ENCODE data around the gene SORT1.

DNA sequence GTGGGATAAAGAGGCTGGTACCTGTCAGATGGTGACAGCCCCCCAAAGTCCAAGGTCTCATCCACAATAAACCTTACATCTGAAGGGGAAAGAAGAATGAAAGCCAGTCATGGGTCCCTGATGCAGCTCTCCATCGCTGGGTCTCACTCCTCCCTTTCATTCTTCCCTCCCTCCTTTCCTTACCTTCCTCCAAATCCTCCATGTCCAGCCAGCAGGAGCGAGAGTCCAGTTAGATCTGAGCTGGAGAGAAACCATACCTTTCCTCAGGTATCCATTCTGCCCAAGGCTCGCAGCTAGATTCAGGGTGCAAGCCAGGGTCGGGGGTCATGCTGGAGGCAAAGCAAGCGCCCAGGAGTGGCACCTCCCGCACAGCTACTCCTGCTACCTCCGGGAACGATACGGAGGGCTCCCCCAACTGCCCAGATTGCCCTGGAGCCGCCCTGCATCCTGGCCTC is 115.2 kb downstream of the SORT1 start:
- TF ChIP-seq, protein P1, sequence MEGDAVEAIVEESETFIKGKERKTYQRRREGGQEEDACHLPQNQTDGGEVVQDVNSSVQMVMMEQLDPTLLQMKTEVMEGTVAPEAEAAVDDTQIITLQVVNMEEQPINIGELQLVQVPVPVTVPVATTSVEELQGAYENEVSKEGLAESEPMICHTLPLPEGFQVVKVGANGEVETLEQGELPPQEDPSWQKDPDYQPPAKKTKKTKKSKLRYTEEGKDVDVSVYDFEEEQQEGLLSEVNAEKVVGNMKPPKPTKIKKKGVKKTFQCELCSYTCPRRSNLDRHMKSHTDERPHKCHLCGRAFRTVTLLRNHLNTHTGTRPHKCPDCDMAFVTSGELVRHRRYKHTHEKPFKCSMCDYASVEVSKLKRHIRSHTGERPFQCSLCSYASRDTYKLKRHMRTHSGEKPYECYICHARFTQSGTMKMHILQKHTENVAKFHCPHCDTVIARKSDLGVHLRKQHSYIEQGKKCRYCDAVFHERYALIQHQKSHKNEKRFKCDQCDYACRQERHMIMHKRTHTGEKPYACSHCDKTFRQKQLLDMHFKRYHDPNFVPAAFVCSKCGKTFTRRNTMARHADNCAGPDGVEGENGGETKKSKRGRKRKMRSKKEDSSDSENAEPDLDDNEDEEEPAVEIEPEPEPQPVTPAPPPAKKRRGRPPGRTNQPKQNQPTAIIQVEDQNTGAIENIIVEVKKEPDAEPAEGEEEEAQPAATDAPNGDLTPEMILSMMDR (IDR thresholded peaks at IDR 0.05; ENCODE audit: control extremely low read depth in 1 of 3, insufficient read depth in 1 of 3, low read depth in 1 of 3, low read length in 3 of 3): peak in 1 of 3 experiments; percentile 1; a peak in 1 of 4 replicates
- TF ChIP-seq GTF2F1 (IDR thresholded peaks at IDR 0.05; ENCODE audit: borderline replicate concordance, low read depth, low read length) (no peak), POLR2AphosphoS5 (IDR thresholded peaks at IDR 0.05; ENCODE audit: low read depth, low read length) (no peak), POLR2A (IDR thresholded peaks at IDR 0.05; ENCODE audit: control extremely low read depth in 1 of 2, low read depth in 2 of 2, low read length in 2 of 2) (no peak), RNF2 (IDR thresholded peaks at IDR 0.05; ENCODE audit: borderline replicate concordance, low read depth, low read length, missing control alignments, poor library complexity, severe bottlenecking) (no peak), EZH2 (IDR thresholded peaks at IDR 0.05; ENCODE audit: low read depth, low read length, severe bottlenecking) (no peak), SUZ12 (IDR thresholded peaks at IDR 0.05; ENCODE audit: low read length) (no peak), CBX8 (IDR thresholded peaks at IDR 0.05; ENCODE audit: borderline replicate concordance, low read depth, low read length) (no peak), RAD21 (IDR thresholded peaks at IDR 0.05 in 1 of 2, conservative IDR thresholded peaks at IDR 0.05 in 1 of 2; ENCODE audit: low read depth in 2 of 2, low read length in 2 of 2) (no peak), HDAC2 (IDR thresholded peaks at IDR 0.05; ENCODE audit: borderline replicate concordance in 1 of 2, low read depth in 2 of 2, low read length in 2 of 2) (no peak)
- TF ChIP-seq, protein P2, sequence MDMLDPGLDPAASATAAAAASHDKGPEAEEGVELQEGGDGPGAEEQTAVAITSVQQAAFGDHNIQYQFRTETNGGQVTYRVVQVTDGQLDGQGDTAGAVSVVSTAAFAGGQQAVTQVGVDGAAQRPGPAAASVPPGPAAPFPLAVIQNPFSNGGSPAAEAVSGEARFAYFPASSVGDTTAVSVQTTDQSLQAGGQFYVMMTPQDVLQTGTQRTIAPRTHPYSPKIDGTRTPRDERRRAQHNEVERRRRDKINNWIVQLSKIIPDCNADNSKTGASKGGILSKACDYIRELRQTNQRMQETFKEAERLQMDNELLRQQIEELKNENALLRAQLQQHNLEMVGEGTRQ (IDR thresholded peaks at IDR 0.05; ENCODE audit: low read length): no peak
- TF ChIP-seq, protein P3, sequence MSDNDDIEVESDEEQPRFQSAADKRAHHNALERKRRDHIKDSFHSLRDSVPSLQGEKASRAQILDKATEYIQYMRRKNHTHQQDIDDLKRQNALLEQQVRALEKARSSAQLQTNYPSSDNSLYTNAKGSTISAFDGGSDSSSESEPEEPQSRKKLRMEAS (IDR thresholded peaks at IDR 0.05): no peak
